Bronchial epithelial cell (primary cell): Measurements from ENCODE around the gene DYRK3. TPM values are rescaled to one million over a fixed set of nuclear protein-coding genes. Genes with fewer than 3 reads are reported as not detected.
A peak's percentile ranks its signal among the peaks of the same experiment; 100 is the strongest.

ENCODE experiments used
- DNase-seq: peaks from one replicate; pipeline ENCODE4 v3.0.0-alpha.2; 2010; ENCODE audit warnings: low read depth
- FAIRE-seq: peaks from 2 replicates; lab custom pipeline; 2011; peaks lifted over from hg19 to GRCh38; lab: Jason Lieb, UNC
- H3K27me3 ChIP-seq: 2 replicates; pipeline ENCODE4 v1.5.1; 2011; ENCODE audit warnings: low read length; ENCODE audit not compliant: control insufficient read depth, insufficient read depth
- H3K36me3 ChIP-seq: 2 replicates; pipeline ENCODE4 v1.5.1; 2011; ENCODE audit warnings: low read length; ENCODE audit not compliant: control insufficient read depth, insufficient read depth
- H3K4me3 ChIP-seq: 2 replicates; pipeline ENCODE4 v1.5.1; 2011; ENCODE audit warnings: mild to moderate bottlenecking, low read depth, low read length, control low read depth
- total RNA-seq: library from RNA; depleted of rRNA; stranded (reverse); fragments of >200 nt; gene quantifications from 2 replicates; pipeline ENCODE4 v1.2.1, GENCODE V29; 2014
- TF ChIP-seq, protein P1 (sequence below): IDR thresholded peaks from 2 replicates; pipeline ENCODE4 v1.5.1; 2011; ENCODE audit warnings: mild to moderate bottlenecking, moderate library complexity, low read length, control low read depth, inconsistent platforms; ENCODE audit not compliant: insufficient read depth, severe bottlenecking

The DYRK3 gene
- total RNA-seq, 1 donor from 2014 or later: 58.2 TPM

- no peak for FAIRE-seq
- DNase-seq: no peak
- TF ChIP-seq, protein P1, sequence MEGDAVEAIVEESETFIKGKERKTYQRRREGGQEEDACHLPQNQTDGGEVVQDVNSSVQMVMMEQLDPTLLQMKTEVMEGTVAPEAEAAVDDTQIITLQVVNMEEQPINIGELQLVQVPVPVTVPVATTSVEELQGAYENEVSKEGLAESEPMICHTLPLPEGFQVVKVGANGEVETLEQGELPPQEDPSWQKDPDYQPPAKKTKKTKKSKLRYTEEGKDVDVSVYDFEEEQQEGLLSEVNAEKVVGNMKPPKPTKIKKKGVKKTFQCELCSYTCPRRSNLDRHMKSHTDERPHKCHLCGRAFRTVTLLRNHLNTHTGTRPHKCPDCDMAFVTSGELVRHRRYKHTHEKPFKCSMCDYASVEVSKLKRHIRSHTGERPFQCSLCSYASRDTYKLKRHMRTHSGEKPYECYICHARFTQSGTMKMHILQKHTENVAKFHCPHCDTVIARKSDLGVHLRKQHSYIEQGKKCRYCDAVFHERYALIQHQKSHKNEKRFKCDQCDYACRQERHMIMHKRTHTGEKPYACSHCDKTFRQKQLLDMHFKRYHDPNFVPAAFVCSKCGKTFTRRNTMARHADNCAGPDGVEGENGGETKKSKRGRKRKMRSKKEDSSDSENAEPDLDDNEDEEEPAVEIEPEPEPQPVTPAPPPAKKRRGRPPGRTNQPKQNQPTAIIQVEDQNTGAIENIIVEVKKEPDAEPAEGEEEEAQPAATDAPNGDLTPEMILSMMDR: no peak
- Histone ChIP-seq H3K27me3 (no peaks in the 10 kb centered on the region), H3K36me3 (no peaks in the 10 kb centered on the region), H3K4me3 (peak overlapping the region; percentile 64)
Measured at GRCh38 chr1:206685334-206685768, 50.0 kb downstream of the DYRK3 start.

GRCh38 chr1:206685769-206686477, 50.6 kb downstream of the DYRK3 start:
- Histone ChIP-seq H3K27me3 (no peaks in the 10 kb centered on the region), H3K36me3 (no peaks in the 10 kb centered on the region), H3K4me3 (peak overlapping the region; percentile 64)
- DNase-seq (peak; percentile 83), FAIRE-seq (no peak)
- TF ChIP-seq, protein P1: no peak

- FAIRE-seq: no peak
- TF ChIP-seq, protein P1: no peak
- Histone ChIP-seq H3K4me3 (peak overlapping the region; percentile 64), H3K27me3 (no peaks in the 10 kb centered on the region), H3K36me3 (no peaks in the 10 kb centered on the region)
- DNase-seq: no peak
Measured at GRCh38 chr1:206686478-206687249, 51.3 kb downstream of the DYRK3 start.

DNA sequence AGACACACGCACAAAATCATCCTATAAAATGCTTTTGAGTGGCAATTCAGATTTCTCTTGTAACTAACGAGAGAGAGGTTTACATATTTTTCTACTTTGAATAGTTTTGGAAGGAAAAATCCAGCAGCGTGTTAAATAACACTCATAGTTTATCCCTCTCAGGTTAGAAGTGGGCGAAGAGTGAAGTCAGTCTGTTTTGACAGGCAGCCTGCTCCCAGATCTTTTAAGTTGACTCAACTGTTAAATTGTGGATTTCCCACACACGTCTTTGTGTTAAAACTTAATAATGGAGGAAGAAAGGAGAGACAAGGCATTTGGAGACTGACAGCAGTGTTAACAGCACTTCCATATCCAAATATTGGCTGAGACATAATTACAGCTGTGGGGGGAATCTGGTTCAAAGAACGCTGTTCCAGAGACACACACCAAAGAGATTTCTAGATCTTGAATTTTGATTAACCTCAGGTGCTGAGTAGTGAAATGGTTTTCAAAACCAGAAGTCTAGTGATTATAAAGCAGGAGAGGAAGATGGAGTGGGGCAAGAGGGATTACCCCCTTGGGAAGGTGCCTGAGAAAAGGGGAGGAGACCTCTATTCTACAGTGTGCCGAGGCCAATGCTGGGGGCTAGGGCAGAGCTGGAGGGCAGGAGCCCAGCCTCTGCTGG, 52.0 kb downstream of the DYRK3 start:
- TF ChIP-seq, protein P1: no peak
- H3K36me3 ChIP-seq: no peaks in the 10 kb centered on the region
- no peak for DNase-seq
- FAIRE-seq: no peak
- H3K4me3 ChIP-seq: no peak overlapping the region
- no peaks in the 10 kb centered on the region for H3K27me3 ChIP-seq

DNA sequence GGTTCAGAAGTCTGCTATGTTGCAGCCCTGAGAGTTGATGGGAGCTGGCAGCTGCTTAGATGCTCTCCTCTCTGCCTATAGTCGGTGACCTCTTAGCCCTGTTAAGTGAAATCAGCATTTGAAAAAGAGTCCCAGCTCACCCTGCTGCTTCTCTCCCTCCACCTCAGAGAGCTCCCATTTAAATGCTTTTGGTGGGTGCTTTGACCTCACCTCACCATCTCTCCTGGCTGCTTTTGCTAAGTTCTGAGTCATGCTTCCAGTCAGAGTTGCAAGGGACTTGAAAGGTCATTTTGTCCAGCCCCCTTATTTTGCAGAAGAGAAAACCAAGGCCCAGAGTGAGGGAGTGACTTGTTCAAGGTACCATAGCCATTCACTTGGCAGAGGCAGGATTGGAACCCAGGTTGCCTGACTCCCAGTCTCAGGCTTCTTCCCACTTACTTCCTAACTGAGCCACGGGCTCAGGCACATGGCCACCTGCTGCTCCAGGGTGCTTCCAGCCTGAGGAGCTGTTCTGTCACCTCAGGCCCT, 52.6 kb downstream of the DYRK3 start:
- no peak for DNase-seq
- TF ChIP-seq, protein P1: no peak
- H3K36me3 ChIP-seq: peaks cover 2% of the 10 kb centered on the region
- no peaks in the 10 kb centered on the region for H3K27me3 ChIP-seq
- no peak overlapping the region for H3K4me3 ChIP-seq
- no peak for FAIRE-seq
